ENCODE measurements around the gene IMPDH1.

IMPDH1 gene

DNA sequence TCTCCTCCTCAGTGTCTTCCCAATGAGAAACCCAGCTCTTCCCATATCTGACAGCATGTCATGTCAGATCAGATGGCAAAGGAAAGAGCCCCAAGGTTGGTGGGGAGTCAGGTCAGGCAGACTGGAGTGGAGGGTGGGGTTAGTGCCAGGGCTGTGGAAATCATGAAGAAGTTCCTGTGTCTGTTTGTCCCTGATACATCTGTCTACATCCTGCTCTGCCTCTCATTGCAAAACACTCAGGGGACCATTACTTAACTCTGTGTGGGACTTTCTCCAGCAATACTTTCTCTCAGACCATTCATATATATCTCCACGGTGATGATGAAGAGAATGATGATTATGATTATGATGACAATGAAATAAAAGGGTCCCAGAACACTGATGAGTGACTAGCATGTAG lies 51.5 kb downstream of the IMPDH1 start:
- TF ChIP-seq GATA3 (IDR thresholded peaks at IDR 0.05; ENCODE audit: low read depth, low read length), result no peak
- no peak for TF ChIP-seq GATA2 (IDR thresholded peaks at IDR 0.05; ENCODE audit: low read depth, low read length)

DNA sequence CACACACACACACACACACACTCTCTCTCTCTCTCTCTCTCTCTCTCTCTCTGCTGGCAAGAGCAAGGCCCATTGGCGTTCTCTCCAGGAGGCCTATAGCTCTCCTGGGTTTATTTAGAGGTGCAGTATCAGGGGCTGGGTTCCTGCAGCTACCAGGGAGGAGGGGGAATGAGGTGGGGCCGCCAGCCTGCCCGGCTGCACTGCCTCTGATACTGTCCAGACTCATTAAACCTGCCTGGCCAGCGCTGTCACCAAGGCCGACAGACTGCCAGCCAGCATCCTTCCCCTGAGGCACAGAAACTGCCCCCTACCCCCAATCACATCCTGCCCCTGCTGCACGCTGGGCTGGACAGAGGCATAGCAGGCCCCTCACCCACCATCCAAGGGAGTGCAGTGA lies 52.6 kb downstream of the IMPDH1 start:
- TF ChIP-seq GATA2 (IDR thresholded peaks at IDR 0.05; ENCODE audit: low read depth, low read length) (peak; percentile 49; the same call in 1 of the 2 replicates), GATA3 (IDR thresholded peaks at IDR 0.05; ENCODE audit: low read depth, low read length) (no peak)

GRCh38 chr7:128356546-128357216 lies 53.1 kb downstream of the IMPDH1 start:
- TF ChIP-seq GATA2 (IDR thresholded peaks at IDR 0.05; ENCODE audit: low read depth, low read length) (no peak; the same call in 1 of the 2 replicates), GATA3 (IDR thresholded peaks at IDR 0.05; ENCODE audit: low read depth, low read length) (no peak)

DNA sequence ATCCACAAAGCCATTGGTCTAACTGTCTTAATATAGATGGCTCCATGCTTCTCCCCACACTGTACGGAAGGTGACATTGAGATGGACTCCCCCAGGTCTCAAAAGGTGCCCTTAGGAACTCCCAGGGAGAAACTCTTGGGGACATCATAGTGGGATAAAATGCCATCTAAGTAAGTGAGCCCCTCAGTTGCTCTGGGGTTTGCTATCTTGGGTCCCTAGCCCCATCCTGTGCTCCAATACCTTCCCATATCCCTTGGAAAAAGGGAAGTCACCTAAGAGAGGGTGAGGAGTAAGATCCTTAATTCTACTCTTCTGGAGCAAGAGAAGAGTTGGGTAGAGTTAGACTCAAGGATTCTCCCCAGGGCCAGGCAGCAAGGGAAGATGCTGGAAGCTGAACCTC lies 56.2 kb downstream of the IMPDH1 start:
- no peak for TF ChIP-seq GATA2 (IDR thresholded peaks at IDR 0.05; ENCODE audit: low read depth, low read length)
- TF ChIP-seq GATA3 (IDR thresholded peaks at IDR 0.05; ENCODE audit: low read depth, low read length), result no peak

DNA sequence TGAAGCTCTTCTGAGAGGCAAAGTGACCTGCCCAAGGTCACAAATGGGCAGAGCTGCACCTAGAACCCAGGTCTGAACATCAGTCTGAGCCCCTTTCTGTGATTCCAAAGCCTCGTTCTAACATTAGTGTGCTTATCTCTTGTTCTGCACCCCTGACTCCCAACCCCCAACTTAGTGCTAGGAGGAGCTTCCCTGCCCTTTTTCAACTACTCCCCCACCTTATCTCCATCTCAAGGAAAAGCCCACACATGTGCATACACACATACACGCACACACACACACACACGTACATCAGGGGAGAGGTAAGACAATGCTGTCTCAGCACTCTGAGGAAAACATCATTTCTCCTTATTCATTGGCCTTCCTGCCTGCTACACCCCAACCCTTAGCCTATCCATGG lies 56.6 kb downstream of the IMPDH1 start:
- TF ChIP-seq GATA2 (IDR thresholded peaks at IDR 0.05; ENCODE audit: low read depth, low read length) (no peak), GATA3 (IDR thresholded peaks at IDR 0.05; ENCODE audit: low read depth, low read length) (no peak)

- TF ChIP-seq GATA2 (IDR thresholded peaks at IDR 0.05; ENCODE audit: low read depth, low read length) (no peak), GATA3 (IDR thresholded peaks at IDR 0.05; ENCODE audit: low read depth, low read length) (no peak)
Measured at GRCh38 chr7:128352636-128353035, 57.1 kb downstream of the IMPDH1 start.

DNA sequence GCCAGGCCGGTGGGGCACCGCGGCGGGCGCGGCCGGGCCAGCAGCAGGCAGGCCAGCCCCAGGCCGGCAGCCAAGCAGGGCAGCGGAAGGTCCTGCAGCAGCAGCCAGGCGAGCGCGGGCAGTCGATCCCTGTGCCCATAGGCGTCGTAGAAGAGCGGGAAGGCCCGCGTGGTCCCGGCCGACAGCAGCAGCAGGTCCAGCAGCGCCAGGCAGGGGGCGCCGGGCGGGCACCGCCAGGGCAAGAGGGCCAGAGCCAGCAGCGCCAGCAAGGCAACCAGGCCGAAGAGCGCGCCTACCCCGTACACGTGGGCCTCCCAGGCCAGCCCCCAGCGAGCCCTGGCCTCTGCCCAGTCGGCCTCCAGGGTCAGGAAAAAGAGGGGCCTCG lies 57.6 kb downstream of the IMPDH1 start:
- TF ChIP-seq GATA2 (IDR thresholded peaks at IDR 0.05; ENCODE audit: low read depth, low read length) (no peak), GATA3 (IDR thresholded peaks at IDR 0.05; ENCODE audit: low read depth, low read length) (no peak)

GRCh38 chr7:128351296-128352152 lies 58.3 kb downstream of the IMPDH1 start:
- TF ChIP-seq GATA3 (IDR thresholded peaks at IDR 0.05; ENCODE audit: low read depth, low read length), result no peak
- no peak for TF ChIP-seq GATA2 (IDR thresholded peaks at IDR 0.05; ENCODE audit: low read depth, low read length)

DNA sequence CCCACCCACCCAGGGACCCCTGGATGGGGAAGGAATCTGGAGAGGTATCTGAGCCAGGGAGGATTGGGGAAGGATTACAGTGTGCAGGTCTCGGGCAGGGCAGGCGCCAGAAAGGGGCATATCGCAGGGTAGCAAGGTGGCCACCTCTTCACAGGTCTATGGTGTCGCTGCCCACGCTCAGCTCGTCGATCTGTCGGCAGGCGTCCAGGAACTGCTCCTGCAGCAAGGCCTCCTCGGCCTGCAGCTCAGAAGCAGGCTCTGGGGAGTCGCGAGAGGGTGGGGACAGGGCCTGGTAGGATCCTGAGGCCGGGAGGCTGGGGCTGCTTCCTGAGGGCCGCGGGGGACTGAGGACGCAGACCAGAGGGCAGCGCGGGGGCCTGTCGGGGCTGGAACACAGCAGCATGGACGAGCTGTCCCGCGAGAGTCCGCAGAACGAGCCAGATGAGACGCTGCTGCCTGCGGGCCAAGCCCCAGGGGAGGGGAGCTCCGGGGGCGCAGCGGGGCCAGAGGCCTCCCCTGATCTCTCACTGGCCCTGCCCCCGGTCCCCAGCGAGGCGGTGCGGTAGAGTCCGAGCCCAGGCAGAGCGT lies 59.0 kb downstream of the IMPDH1 start:
- no peak for TF ChIP-seq GATA2 (IDR thresholded peaks at IDR 0.05; ENCODE audit: low read depth, low read length)
- no peak for TF ChIP-seq GATA3 (IDR thresholded peaks at IDR 0.05; ENCODE audit: low read depth, low read length)

DNA sequence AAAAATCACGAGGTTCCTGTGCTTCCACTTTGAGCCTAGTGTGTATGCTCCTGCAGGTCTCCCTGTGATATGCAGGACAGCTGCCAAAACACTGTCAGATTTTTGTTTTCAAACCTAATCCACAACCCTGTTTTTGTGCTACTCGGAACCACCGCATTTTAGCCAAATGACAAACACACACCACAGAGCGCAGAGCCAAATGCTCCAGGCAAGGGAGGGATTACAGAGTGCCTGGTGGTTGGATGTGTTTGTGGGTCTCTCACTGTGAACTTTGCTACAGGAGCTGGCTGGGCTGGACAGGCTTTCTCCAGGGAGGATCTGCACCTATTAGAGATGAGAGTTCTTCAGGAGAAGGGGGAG lies 60.3 kb downstream of the IMPDH1 start:
- TF ChIP-seq GATA3 (IDR thresholded peaks at IDR 0.05; ENCODE audit: low read depth, low read length) (no peak), GATA2 (IDR thresholded peaks at IDR 0.05; ENCODE audit: low read depth, low read length) (no peak)

GRCh38 chr7:128347647-128348097 lies 62.1 kb downstream of the IMPDH1 start:
- peak; percentile 59 for TF ChIP-seq GATA2 (IDR thresholded peaks at IDR 0.05; ENCODE audit: low read depth, low read length)
- TF ChIP-seq GATA3 (IDR thresholded peaks at IDR 0.05; ENCODE audit: low read depth, low read length), result no peak

DNA sequence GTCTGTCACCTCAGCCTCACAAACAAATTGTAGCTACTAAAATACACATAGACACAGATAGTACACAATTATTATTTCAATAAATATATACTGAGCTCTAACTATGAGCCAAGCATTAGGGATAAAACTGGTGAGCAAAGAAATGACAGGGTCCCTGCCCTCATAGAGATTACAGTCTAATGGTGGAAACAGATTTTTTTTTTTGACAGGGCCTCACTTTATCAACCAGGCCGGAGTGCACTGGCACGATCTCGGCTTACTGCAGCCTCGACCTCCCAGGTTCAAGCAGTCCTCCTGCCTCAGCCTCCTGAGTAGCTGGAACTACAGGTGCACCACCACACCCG lies 65.4 kb downstream of the IMPDH1 start:
- TF ChIP-seq GATA3 (IDR thresholded peaks at IDR 0.05; ENCODE audit: low read depth, low read length) (no peak), GATA2 (IDR thresholded peaks at IDR 0.05; ENCODE audit: low read depth, low read length) (no peak)

DNA sequence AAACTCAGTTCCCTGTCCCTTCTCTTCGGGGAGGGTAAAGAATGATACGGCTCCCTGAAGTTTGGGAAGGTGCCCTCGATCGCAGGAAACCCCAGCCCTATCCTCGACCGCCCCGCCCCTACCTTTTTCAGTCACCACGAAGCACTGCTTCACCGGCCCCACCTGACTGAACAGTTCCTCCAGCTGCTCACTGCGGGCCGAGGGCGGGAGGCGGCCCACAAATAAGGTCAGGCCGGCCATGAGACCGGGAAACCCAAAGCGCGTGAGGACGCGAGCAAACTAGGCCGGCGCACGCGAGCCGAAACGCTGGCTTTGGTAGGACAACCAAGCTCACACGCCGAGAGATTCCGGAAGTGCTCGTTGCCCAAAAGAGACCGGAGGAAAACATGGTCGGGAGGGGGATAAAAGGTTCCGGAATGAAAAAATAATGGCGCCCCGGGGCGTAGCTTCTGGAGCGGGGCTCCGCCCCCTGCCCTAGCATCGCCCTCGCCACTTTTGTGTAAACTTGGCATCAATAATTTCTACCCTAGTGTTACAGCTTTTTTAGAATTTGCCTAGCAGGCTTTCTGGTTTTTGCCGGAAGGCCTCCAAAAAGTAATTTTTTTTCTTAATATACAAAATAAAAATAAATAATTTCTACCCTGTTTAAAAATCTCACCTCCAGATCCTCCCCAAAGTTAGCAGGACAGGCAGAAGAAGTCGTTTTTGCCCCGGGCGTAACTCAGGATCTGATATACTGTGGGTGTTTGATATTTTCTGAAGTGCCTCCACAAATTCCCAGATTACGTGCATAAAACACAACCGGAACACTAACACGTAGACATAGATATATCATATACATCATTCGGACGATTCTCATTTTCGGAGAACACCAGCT lies 66.0 kb downstream of the IMPDH1 start, which contains the start of gene RBM28:
RBM28 (minus strand) TSS at position 355 of the 877 bp plus-strand sequence; CDS start at position 240, 115 bp downstream.
- TF ChIP-seq GATA2 (IDR thresholded peaks at IDR 0.05; ENCODE audit: low read depth, low read length) (no peak; the same call in 1 of the 2 replicates), GATA3 (IDR thresholded peaks at IDR 0.05; ENCODE audit: low read depth, low read length) (no peak)

Measured in SH-SY5Y (cell line).